Psoas muscle (tissue), 8 donors: ENCODE measurements around the gene CDKAL1. TPM values are rescaled to one million over a fixed set of nuclear protein-coding genes. Genes with fewer than 3 reads are reported as not detected.

Source experiments
- ATAC-seq, 4 donors: fragments of 200-7000 bp; cut with Tn5 transposase; one replicate each; pipeline ENCODE4 v1.9.1; 2020; ENCODE audit warnings: moderate library complexity in 3 of 4, mild to moderate bottlenecking in 2 of 4
- DNase-seq, 2 donors: peaks; one replicate each; pipeline ENCODE4 v3.0.0-alpha.2; 2020
- H3K27ac ChIP-seq: fragments of 200-600 bp; one replicate; pipeline ENCODE4 v1.8.0; 2022
- H3K27me3 ChIP-seq, 3 donors: fragments of 200-600 bp in 1 of 3; one replicate each; pipeline versions ENCODE4 v1.6.1 to v1.8.0; 2013 to 2022; ENCODE audit warnings: low read length in 2 of 3, mild to moderate bottlenecking in 2 of 3, moderate library complexity in 1 of 3; ENCODE audit not compliant: insufficient read depth in 3 of 3
- H3K36me3 ChIP-seq, 2 donors: fragments of 200-600 bp in 1 of 2; one replicate each; pipeline versions ENCODE4 v1.6.1 to v1.8.0; 2013 to 2022; ENCODE audit warnings: low read depth in 1 of 2, mild to moderate bottlenecking in 1 of 2, moderate library complexity in 1 of 2; ENCODE audit not compliant: insufficient read depth in 1 of 2
- H3K4me1 ChIP-seq: fragments of 200-600 bp; one replicate; pipeline ENCODE4 v1.8.0; 2022
- H3K4me3 ChIP-seq: fragments of 200-600 bp; one replicate; pipeline ENCODE4 v1.8.0; 2022; ENCODE audit warnings: mild to moderate bottlenecking
- H3K9me3 ChIP-seq: fragments of 200-600 bp; one replicate; pipeline ENCODE4 v1.8.0; 2022
- CTCF ChIP-seq: fragments of 200-600 bp; IDR thresholded peaks from one replicate; pipeline ENCODE4 v1.8.0; 2022; ENCODE audit warnings: antibody characterized with exemption
- WGBS, 3 donors: extraction: QIAGEN DNeasy Blood & Tissue Kit; methylation state at CpG; one replicate each; pipeline versions ENCODE4 v1.1.6 to v1.1.7; 2013; 5-methylcytosine and 5-hydroxymethylcytosine counted together
- intact Hi-C, 2 donors: fragments of 100-400 bp; cut with DNase I; formaldehyde crosslinking; loops; one replicate each; pipeline versions ENCODE4 v1.11.0 to v1.14.2; 2022
- polyA plus RNA-seq, 3 donors: library from polyadenylated mRNA; stranded (reverse); fragments of 200-250 nt; gene quantifications; one replicate each; pipeline ENCODE4 v1.2.3, GENCODE V29; 2013
- total RNA-seq, 4 donors: library from RNA; stranded (reverse); fragmentation: NEBNext Ultra II Directional in 2 of 4; extraction: Animal tissue kit (Norgen Biotek cat#: 25700) in 2 of 4; gene quantifications; one replicate each; pipeline versions ENCODE4 v1.2.1 to v1.2.4, GENCODE V29; 2021 to 2023
- donor health status: healthy with polysubstance abuse.
- donor health status: DM: no; HTN: no; CAD: no; lungs with moderate emphysema.
- donor health status: Bipolar disorder and iron deficiency.
- donor health status: healthy.
- donor health status: DM: yes; HTN: yes; CAD: no.
- donor health status: DM: no; HTN: no; CAD: no.
- donor health status: DM: no; HTN: no; CAD: no.
- donor health status: DM: yes; HTN: yes; CAD: no.

CDKAL1 gene
- total and polyA plus RNA-seq, 7 donors, result 4.5 to 16.1 (median 12.9) TPM

DNA sequence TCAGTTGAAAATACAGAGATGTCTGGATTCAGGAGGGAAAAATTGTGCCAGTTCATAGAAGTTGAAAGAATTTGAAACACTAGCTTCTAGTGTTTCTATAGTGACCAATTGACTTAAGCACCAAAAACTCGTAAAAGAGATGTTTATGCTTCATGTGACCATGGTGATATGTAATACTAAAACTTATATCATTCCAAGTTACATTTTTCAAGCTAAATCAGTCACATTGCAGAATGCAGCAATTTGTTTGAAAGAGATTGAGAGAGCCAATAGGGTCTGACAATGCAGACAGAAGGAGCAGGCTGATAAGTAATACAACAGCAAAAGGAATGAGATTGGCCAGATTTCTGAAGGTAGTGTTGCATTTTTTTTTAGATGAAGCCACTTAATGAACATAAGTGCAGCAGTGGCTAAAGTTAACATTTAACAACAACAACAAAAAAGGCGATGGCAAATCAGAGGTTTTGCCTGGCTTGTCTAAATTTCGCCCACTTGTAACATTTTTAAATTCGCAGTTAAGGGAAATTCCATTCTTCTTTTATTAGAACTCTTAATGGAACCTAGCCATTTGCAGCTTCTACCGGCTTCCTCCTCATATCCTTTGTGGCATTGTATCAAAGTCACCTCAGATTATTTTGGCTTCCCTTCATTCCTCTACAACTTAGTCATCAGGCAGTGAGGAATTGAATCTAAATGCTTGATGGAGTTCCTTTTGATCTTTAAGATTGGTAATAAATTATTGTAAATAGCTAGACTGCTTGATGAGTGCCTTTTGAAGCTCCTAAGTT, 575.3 kb downstream of the CDKAL1 start:
- intact Hi-C loops, result no loop called here
- H3K4me3 ChIP-seq, result no peak overlapping the region
- H3K4me1 ChIP-seq, result no peaks in the 10 kb centered on the region
- H3K27me3 ChIP-seq, result no peaks in the 10 kb centered on the region
- no peak for DNase-seq
- H3K9me3 ChIP-seq, result no peaks in the 10 kb centered on the region
- no peak for TF ChIP-seq CTCF
- H3K36me3 ChIP-seq, result no peaks in the 10 kb centered on the region
- 44 to 60% (median 54%) methylated on average over 5 of the region's 5 CpGs for WGBS, 3 donors
- H3K27ac ChIP-seq, result no peak overlapping the region
- ATAC-seq, result no peak

GRCh38 chr6:21110684-21111083, 576.4 kb downstream of the CDKAL1 start:
- DNase-seq, result no peak
- intact Hi-C loops, result no loop called here
- 97% methylated on average over 5 of the region's 5 CpGs for WGBS, 3 donors

DNA sequence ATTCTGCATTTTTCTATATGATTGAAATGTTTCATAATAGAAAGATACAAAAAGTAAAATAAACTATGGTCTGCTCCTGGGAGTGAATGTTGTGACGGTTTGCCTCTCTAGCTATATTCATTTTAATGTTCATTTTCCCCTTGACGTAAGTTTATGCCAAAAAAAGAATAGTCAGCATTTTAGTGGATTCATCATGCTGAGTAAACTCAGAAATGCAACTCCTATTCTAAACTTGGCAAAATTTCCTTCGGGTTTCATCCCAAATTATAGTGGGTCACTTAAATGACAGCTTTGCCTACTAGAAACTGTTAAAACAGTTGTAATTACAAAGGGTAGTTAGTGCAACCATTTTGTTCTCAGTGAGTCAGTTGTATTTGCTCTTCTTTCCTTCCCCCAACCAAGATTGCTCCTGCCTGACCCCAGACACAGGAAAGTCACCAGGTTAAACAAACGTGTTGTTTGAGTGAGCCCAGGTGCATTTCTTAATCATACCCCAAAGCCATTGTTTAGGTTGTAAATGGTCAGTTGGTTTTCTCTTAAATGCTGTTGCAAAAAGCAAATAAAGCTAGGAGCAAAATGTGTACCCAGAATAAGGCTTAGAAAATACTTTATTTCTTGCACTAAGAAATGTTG, 577.0 kb downstream of the CDKAL1 start:
- WGBS, 3 donors, result 65 to 72% (median 72%) methylated on average over 4 of the region's 4 CpGs
- Histone ChIP-seq H3K27me3 (no peaks in the 10 kb centered on the region), H3K4me1 (no peaks in the 10 kb centered on the region), H3K4me3 (no peak overlapping the region), H3K36me3 (no peaks in the 10 kb centered on the region), H3K9me3 (no peaks in the 10 kb centered on the region), H3K27ac (no peak overlapping the region)
- TF ChIP-seq CTCF, result no peak
- DNase-seq (no peak), ATAC-seq (no peak)
- intact Hi-C loops, result no loop called here

More at GRCh38 chr6:21110684-21111083, 576.4 kb downstream of the CDKAL1 start:
- no peak for TF ChIP-seq CTCF
- no peak for ATAC-seq
- Histone ChIP-seq H3K9me3 (no peaks in the 10 kb centered on the region), H3K27ac (no peak overlapping the region), H3K4me3 (no peak overlapping the region), H3K36me3 (no peaks in the 10 kb centered on the region), H3K27me3 (no peaks in the 10 kb centered on the region), H3K4me1 (no peaks in the 10 kb centered on the region)

- TF ChIP-seq CTCF, result no peak
- intact Hi-C loops, result no loop called here
- H3K27ac ChIP-seq, result no peak overlapping the region
- no peaks in the 10 kb centered on the region for H3K36me3 ChIP-seq
- no peaks in the 10 kb centered on the region for H3K4me1 ChIP-seq
- H3K9me3 ChIP-seq, result no peaks in the 10 kb centered on the region
- H3K4me3 ChIP-seq, result no peak overlapping the region
- DNase-seq (no peak), ATAC-seq (no peak)
- WGBS, 3 donors, result 29 to 58% (median 35%) methylated on average over 2 of the region's 2 CpGs
- H3K27me3 ChIP-seq, result no peaks in the 10 kb centered on the region
These were observed 580.9 kb downstream of the CDKAL1 start for GRCh38 chr6:21115111-21115510.
